ENCODE measurements around the gene B4GALT5.

Gene B4GALT5

DNA sequence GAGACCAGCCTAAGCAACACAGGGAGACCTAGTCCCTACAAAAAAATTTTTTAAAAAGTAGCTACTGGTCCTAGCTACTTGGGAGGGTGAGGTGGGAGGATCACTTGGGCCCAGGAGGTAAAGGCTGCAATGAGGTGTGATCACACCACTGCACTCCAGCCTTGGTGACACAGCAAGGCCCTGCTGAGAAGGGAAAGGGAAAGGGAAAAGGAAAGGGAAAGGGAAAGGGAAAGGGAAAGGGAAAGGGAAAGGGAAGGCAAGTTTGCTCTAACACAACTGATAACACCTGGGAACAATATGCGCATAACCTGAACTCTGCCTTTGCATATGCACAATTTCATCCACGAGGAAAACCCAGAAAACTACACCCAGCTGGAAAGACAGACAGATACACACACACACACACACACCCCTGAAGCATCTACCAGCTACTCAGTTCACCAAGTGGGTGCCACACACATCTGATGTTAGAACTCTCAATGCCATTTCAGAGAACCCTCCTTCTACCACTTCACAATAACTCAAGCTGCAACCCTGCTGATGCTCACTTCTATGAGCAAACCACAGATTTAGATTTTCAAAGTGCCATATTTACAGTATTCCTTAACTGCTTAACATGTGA, 19.1 kb downstream of the B4GALT5 start:
- H3K4me3 ChIP-seq (ENCODE audit: low read depth, low read length): no peak overlapping the region
- DNase-seq (ENCODE audit: low read depth): no peak
- TF ChIP-seq, protein P1, sequence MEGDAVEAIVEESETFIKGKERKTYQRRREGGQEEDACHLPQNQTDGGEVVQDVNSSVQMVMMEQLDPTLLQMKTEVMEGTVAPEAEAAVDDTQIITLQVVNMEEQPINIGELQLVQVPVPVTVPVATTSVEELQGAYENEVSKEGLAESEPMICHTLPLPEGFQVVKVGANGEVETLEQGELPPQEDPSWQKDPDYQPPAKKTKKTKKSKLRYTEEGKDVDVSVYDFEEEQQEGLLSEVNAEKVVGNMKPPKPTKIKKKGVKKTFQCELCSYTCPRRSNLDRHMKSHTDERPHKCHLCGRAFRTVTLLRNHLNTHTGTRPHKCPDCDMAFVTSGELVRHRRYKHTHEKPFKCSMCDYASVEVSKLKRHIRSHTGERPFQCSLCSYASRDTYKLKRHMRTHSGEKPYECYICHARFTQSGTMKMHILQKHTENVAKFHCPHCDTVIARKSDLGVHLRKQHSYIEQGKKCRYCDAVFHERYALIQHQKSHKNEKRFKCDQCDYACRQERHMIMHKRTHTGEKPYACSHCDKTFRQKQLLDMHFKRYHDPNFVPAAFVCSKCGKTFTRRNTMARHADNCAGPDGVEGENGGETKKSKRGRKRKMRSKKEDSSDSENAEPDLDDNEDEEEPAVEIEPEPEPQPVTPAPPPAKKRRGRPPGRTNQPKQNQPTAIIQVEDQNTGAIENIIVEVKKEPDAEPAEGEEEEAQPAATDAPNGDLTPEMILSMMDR (IDR thresholded peaks at IDR 0.05; ENCODE audit: insufficient read depth, low read depth, low read length, missing control alignments): no peak

DNA sequence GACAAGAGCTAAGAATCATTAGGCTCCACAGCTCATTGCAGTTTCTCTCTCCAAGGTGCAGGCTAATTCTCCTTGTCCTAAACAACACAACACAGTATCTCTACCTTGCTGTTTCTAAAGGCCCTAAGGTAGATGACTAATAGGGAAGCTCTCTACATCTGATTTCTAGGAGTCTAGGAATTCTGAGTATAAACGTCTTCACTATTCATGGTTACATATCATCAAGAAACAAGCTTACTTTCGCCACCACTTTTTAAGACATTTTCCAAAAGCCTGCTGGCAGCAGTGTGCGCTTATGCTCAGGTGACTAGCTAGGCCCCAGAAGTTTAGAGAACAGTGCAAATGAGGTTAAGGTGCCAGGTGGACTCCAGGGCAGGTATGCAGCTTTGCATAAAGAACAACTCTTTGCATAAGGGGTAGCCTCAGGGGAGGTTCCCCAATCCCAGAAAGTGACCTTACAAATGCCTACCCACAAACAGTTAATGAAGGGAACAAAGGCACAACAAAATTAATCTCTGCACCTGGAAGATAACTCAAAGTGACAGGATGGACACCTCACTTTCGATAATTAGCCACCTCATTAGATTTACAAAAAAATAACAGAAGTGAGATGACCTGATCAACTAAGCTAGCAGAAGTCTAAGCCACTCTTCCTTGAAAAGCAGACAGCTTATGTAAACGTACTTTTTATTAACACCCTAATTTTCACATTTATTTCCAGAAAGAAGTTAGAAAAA, 20.1 kb downstream of the B4GALT5 start:
- H3K4me3 ChIP-seq (ENCODE audit: low read depth, low read length): no peak overlapping the region
- TF ChIP-seq, protein P1 (IDR thresholded peaks at IDR 0.05; ENCODE audit: insufficient read depth, low read depth, low read length, missing control alignments): no peak
- DNase-seq (ENCODE audit: low read depth): no peak

DNA sequence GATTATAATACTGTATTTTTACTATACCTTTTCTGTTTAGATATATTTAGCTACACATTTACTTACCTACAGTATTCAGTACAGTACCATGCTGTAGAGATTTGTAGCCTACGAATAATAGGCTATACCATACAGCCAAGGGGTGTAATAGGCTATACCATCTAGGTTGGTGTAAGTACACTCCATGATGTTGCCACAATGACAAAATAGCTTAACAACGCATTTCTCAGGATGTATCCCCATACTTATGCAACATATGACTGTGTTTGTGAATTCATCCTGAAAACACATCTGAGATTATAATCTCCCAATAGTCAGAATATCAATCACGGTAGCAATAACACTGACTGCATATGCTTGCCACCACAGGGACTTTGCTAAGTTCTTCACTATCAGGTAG, 20.7 kb downstream of the B4GALT5 start:
- DNase-seq (ENCODE audit: low read depth): no peak
- TF ChIP-seq, protein P1 (IDR thresholded peaks at IDR 0.05; ENCODE audit: insufficient read depth, low read depth, low read length, missing control alignments): no peak
- H3K4me3 ChIP-seq (ENCODE audit: low read depth, low read length): no peak overlapping the region

DNA sequence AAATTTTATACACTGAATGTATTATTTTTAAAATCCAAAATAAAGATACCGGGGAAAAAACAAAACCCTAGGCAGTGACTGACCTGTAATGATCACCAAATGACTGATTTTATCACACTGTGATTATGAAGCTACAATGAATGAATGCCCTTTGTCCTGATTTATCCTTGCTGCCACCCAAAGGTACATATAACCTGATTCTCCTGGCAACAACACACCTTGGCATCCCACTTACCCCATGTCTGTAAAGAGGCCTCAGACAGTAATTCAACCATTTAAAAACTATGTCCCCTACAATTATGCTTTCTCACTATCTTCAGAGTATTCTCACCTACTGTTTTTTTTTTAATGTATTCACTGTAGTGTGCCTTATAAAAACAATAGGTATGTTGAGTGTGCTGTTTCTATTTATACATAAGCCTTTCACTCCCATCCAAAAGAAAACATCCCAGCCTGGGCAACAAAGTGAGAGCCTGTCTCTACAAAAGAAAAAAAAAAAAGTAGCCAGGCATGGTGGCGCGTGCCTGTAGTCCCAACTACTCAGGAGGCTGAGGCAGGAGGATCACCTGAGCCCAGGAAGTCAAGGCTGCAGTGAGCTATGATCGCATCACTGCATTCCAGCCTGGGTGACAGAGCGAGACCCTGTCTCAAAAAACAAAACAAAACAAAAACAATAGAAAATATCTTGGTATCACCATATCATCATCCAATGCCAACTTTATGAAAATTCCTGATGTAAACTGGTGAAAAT, 21.7 kb downstream of the B4GALT5 start:
- TF ChIP-seq, protein P1 (IDR thresholded peaks at IDR 0.05; ENCODE audit: insufficient read depth, low read depth, low read length, missing control alignments): no peak
- DNase-seq (ENCODE audit: low read depth): no peak
- no peak overlapping the region for H3K4me3 ChIP-seq (ENCODE audit: low read depth, low read length)

DNA sequence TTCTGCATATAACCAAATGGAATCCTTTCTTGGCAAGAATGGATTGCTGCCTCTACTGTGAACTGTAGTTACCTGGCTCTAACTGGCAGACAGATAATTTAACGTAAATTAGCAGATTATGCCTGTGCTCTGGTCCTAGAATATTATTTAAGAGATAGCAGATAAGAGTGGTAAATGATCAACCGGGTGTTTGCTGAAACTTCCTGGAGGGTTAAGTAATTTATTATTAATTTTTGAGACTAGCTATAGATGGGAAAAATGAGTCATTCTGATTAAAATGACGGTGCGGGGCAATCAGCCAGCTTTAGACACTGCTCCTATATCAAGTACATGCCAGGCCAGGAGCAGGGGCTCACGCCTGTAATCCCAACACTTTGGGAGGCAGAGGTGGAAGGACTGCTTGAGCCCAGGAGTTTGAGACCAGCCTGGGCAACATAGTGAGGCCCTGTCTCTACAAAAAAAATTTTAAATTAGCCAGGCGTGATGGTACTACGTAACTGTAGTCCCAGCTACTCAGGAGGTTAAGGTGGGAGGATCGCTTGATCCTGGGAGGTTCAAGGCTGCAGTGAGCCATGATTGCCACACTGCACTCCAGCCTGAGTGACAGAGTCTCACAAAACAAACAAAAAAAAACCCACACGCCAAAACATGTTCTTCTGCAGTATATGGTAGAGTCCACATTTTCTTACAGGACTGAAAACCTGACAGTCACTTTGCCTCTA, 22.6 kb downstream of the B4GALT5 start:
- TF ChIP-seq, protein P1 (IDR thresholded peaks at IDR 0.05; ENCODE audit: insufficient read depth, low read depth, low read length, missing control alignments): no peak
- DNase-seq (ENCODE audit: low read depth): no peak
- no peak overlapping the region for H3K4me3 ChIP-seq (ENCODE audit: low read depth, low read length)

DNA sequence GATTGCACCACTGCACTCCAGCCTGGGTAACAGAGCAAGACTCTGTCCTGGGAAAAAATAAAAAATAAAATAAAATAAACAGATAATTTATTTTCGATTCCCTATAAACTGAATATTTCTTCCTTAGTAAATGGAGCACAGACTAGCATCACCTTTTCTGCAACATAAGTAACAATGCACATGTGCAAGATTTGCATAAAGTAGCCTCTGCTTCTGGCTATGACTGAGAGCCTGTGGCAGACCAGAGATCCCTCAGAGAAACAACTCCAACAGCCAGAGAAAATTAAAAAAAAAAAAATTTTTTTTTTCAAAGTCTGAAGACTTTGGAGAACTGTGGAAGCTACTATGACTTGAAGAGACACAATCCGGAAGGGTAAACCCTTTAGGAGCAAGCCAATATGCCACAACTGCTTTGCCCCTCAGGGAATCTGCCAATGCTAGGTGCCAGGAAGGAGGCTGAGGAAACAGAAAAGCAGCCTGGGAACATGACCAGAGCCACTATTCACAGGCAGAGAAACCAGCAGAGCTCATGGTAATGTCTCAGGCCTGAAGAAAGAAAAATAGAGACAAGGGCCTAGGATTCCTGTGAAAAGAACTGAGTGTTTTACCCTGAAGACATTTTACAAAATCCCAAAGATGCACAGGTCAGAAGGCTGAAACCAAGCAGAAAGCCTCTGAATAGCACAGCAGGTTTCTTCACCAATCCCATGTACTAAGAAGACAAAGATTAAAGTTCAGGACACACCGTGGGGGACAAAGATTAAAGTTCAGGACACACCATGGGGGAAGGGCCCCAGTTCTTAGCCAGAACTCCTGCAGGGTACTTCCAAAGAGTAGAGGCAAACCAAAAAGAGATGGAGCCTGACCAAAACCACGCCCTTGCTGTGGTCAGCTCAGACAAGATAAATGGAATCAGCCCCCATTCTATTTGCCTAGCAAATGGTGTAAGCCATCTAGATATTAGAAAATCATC, 25.8 kb downstream of the B4GALT5 start:
- no peak overlapping the region for H3K4me3 ChIP-seq (ENCODE audit: low read depth, low read length)
- peak; percentile 55 for DNase-seq (ENCODE audit: low read depth)
- TF ChIP-seq, protein P1 (IDR thresholded peaks at IDR 0.05; ENCODE audit: insufficient read depth, low read depth, low read length, missing control alignments): no peak

Data from GM12865 (cell line).